HG02571 (cell line): ENCODE data around the gene TAF1A.

Experiments used
- ATAC-seq: cut with Tn5 transposase; IDR thresholded peaks from one replicate; pipeline ENCODE4 v1.9.1; 2021; ENCODE audit warnings: mild to moderate bottlenecking, moderate library complexity; ENCODE audit not compliant: unreplicated experiment

TAF1A gene

GRCh38 chr1:222539951-222540597 is 49.7 kb downstream of the TAF1A start:
- no peak for ATAC-seq

GRCh38 chr1:222535455-222535854 is 54.3 kb downstream of the TAF1A start:
- no peak for ATAC-seq

GRCh38 chr1:222530852-222531251 is 58.9 kb downstream of the TAF1A start:
- ATAC-seq, result no peak

- no peak for ATAC-seq
Measured at GRCh38 chr1:222529916-222530315, 59.8 kb downstream of the TAF1A start.

GRCh38 chr1:222529181-222529580 is 60.6 kb downstream of the TAF1A start:
- no peak for ATAC-seq

GRCh38 chr1:222525951-222526350 is 63.8 kb downstream of the TAF1A start:
- no peak for ATAC-seq

GRCh38 chr1:222523852-222524251 is 65.9 kb downstream of the TAF1A start:
- ATAC-seq, result no peak

GRCh38 chr1:222522105-222522915 is 67.4 kb downstream of the TAF1A start:
- no peak for ATAC-seq

GRCh38 chr1:222521299-222522104 is 68.2 kb downstream of the TAF1A start:
- ATAC-seq, result no peak
